HG03469 (cell line): ENCODE data around the gene UNC13D.
"Not testable (repeated sequence)": the region's sequence is repeated elsewhere in the genome, so short reads cannot be mapped to it uniquely, and the experiment has no call there.

Experiments used
- ATAC-seq: cut with Tn5 transposase; IDR thresholded peaks from one replicate; pipeline ENCODE4 v1.9.1; 2021; ENCODE audit warnings: mild to moderate bottlenecking, moderate library complexity, moderate number of reproducible peaks; ENCODE audit not compliant: unreplicated experiment

UNC13D gene

DNA sequence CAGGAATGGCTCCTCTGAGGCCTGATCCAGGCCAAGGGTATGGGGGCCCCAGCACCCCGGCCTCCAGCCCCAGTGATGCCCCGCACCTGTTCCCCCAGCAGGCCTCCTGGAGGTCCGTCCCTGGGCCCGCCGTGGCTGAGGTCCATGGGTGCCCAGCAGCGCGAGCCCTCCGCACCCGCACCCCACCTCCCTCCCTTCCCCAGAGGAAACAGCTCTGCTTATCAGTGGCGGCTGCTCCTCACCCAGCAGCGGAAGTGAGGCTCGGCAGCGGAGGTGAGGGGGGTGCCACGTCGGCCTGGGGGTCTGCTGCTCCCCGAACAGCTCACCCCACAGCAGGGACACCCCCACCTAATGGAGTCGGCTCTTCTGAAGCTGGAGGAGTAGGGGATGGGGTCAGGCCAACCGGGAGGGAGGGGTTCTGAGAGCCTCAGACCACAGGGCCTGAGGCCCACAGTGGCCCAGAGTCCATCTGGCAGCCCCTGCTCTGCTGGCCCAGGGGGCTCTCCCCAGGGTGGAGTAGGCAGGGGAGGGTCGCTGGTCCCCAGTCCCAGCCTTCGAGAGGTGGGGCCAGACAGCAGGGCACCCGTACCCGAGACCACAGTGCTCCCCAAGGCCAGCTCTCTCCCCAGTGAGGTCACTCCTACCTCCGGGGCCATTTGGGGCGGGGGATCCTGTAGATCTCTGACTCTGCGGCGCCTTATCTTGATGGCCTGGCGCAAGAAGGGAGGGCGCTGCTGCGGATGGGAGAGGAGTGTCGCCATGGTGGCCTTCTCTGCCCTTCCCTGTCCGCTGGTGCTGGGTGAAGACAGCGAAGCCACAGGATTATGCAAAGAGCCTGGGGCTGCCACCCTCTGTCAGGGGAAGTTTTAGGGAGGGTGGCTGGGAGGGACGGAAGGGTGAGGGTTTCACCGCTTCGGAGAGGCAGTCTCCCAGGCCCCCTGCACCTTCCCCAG is at the start of gene UNC13D:
TSS of gene UNC13D (minus strand) at position 828 of the 953 bp plus-strand sequence. CDS start at position 761, 67 bp downstream.
- no peak for ATAC-seq

- no peak for ATAC-seq
Measured at GRCh38 chr17:75893305-75894048, 49.3 kb upstream of the UNC13D start.

GRCh38 chr17:75892556-75893224 is 48.5 kb upstream of the UNC13D start:
- ATAC-seq = no peak

- no peak for ATAC-seq
Measured at GRCh38 chr17:75891605-75892555, 47.7 kb upstream of the UNC13D start.

DNA sequence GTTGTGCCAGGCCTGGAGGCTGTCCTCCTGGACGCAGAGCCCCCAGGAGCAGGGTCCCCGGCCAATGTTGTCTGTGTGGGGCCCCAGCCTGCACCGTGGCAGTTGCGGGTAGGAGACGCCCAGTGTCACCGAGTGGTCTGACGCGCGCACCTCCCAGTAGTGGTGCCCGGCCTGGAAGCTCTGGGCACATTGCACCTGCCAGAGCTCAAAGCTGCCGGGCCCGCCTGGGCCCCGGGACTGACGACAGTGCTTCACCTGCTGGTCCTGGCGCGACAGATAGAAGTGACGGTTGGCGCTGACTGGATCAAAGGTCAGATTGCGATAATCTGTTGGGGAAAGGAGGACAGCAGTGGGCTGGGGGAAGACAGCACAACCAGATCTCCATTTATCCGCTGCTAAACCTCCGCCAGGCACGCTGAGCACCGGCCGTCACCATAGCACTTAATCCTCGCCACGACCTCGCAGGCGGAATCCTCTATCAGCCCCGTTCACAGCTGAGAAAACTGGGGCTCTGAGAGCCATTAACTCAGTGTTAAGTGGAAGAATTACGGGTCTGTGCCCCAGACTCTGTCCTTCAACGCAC is 46.9 kb upstream of the UNC13D start:
- no peak for ATAC-seq

DNA sequence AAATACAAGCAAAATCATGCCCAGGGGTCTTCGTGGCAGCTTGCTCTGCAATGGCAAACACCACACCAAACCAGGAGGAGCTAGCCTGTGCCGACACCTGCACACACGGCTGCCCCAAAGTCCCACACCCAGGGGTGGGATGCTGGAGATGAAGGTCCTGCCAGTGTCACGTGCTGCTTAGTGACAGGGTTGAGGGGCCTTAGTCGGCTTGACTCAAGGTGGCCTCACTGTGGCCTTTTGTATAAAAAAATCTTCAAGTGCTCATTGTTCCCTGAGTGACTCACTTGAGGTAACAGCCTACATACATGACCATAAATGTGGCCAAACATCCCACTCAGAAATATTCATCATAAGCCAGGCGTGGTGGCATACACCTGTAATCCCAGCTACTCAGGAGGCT is 45.2 kb upstream of the UNC13D start:
- ATAC-seq = no peak

GRCh38 chr17:75888484-75888883 is 44.3 kb upstream of the UNC13D start:
- ATAC-seq = no peak

- not testable (repeated sequence) for ATAC-seq
Measured at GRCh38 chr17:75885860-75886259, 41.7 kb upstream of the UNC13D start.

- no peak for ATAC-seq
Measured at GRCh38 chr17:75885431-75885830, 41.2 kb upstream of the UNC13D start.

DNA sequence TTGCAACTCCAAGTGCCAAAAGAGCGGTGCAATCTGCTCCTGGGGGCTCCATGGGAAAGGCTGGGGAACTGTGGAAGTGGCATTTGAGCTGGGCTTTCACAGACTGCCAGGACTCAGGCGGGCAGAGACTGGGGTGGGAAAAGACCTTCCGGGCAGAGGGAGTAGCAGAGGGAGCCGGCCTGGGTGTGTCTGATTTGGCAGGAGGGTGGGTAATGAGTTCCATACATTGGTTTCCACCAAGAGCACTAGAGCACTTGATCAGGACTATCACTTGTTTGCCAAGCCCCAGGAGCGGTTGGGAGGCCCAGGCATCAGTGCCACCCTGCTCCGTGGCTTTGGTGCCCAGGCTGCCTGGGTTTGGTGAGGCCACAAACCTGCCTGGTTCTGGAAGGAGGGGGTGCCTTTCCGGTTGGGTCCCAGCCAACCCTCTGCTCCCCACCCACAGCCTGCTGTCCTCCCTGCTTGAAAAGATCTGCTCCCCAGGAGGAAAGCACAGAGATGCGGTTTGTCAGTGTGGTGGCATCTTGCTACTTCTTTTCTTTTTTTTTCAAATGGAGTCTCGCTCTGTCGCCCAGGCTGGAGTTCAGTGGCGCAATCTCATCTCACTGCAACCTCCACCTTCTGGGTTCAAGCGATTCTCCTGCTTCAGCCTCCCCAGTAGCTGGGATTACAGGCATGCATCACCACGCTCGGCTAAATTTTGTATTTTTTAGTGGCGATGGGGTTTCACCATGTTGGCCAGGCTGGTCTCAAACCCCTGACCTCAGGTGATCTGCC is 37.7 kb upstream of the UNC13D start:
- no peak for ATAC-seq

GRCh38 chr17:75880266-75880665 is 36.1 kb upstream of the UNC13D start:
- ATAC-seq = no peak

- ATAC-seq = no peak
Measured at GRCh38 chr17:75878174-75878998, 34.2 kb upstream of the UNC13D start, which contains the start of gene TRIM47. TRIM47 (minus strand) TSS chr17:75878581; CDS start chr17:75878548, 33 bp downstream.

DNA sequence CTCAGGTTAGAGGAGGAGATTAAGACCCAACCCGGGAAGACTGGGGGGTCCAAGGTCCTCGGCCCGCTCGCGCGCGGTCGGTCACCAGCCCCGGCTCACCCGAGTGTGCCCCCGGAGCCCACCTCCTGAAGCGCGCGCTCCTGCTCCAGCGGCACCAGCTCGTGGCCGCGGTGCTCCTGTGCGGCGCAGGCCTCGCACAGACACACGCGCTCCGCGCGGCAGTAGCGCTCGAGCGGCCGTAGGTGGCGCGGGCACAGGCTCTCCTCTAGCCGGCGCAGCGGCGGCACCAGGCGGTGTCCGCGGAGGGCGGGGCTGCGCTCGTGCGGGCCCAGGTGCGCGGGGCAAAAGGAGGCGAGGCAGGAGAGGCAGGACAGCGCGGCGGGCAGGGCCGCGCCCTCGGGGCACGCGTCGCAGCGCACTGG is 33.6 kb upstream of the UNC13D start:
- no peak for ATAC-seq

- ATAC-seq = no peak
Measured at GRCh38 chr17:75876938-75877751, 32.9 kb upstream of the UNC13D start.

- ATAC-seq = no peak
Measured at GRCh38 chr17:75876190-75876937, 32.2 kb upstream of the UNC13D start.

GRCh38 chr17:75875940-75876189 is 31.7 kb upstream of the UNC13D start:
- ATAC-seq = no peak
